Astrocyte (in vitro differentiated cells and primary cell): ENCODE results near the gene OCEL1.

Source experiments
- EZH2 ChIP-seq: IDR thresholded peaks from 2 replicates; pipeline ENCODE4 v1.6.1; 2012; ENCODE audit warnings: mild to moderate bottlenecking, low read length, inconsistent platforms; ENCODE audit not compliant: insufficient read depth
- TF ChIP-seq, protein P1 (sequence below): IDR thresholded peaks from 2 replicates; pipeline ENCODE4 v1.5.1; 2011; ENCODE audit warnings: low read depth, mild to moderate bottlenecking, inconsistent platforms, low read length, moderate library complexity; ENCODE audit not compliant: insufficient read depth

DNA sequence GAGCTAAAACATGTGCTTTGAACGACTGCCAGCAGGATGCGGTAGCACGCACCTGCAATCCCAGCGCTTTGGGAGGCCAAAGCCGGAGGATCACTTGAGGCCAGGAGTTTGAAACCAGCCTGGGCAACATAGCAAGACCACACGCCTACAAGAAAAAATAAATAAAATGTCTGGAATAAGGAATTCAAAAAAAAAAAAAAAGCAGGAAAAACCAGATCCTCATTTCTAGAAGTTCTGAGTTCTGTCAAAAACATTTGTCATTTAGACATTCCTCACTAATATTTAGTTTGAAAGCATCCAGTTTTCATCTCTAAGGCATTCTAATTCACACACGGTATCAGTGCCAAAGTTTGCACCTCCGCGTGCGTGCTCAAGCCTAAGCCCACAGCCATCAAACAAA, 47.7 kb upstream of the OCEL1 start:
- TF ChIP-seq, protein P1, sequence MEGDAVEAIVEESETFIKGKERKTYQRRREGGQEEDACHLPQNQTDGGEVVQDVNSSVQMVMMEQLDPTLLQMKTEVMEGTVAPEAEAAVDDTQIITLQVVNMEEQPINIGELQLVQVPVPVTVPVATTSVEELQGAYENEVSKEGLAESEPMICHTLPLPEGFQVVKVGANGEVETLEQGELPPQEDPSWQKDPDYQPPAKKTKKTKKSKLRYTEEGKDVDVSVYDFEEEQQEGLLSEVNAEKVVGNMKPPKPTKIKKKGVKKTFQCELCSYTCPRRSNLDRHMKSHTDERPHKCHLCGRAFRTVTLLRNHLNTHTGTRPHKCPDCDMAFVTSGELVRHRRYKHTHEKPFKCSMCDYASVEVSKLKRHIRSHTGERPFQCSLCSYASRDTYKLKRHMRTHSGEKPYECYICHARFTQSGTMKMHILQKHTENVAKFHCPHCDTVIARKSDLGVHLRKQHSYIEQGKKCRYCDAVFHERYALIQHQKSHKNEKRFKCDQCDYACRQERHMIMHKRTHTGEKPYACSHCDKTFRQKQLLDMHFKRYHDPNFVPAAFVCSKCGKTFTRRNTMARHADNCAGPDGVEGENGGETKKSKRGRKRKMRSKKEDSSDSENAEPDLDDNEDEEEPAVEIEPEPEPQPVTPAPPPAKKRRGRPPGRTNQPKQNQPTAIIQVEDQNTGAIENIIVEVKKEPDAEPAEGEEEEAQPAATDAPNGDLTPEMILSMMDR: no peak
- TF ChIP-seq EZH2: no peak
